HG03469 (cell line): Measurements from ENCODE around the gene CEP162.
A peak's percentile ranks its signal among the peaks of the same experiment; 100 is the strongest.
"Not testable (repeated sequence)": the region's sequence is repeated elsewhere in the genome, so short reads cannot be mapped to it uniquely, and the experiment has no call there.

Experiments used
- ATAC-seq: cut with Tn5 transposase; IDR thresholded peaks from one replicate; pipeline ENCODE4 v1.9.1; 2021; ENCODE audit warnings: mild to moderate bottlenecking, moderate library complexity, moderate number of reproducible peaks; ENCODE audit not compliant: unreplicated experiment

Gene CEP162

GRCh38 chr6:84227434-84228197, at the start of gene CEP162:
Gene CEP162 (minus strand): TSS chr6:84227643. CDS start chr6:84226393, 1,250 bp downstream.
- ATAC-seq = peak; percentile 90

GRCh38 chr6:84274856-84275255, 47.4 kb upstream of the CEP162 start:
- no peak for ATAC-seq

GRCh38 chr6:84273048-84273809, 45.8 kb upstream of the CEP162 start:
- ATAC-seq = no peak

GRCh38 chr6:84272298-84272697, 44.9 kb upstream of the CEP162 start:
- no peak for ATAC-seq

- ATAC-seq = no peak
Observed at GRCh38 chr6:84271061-84271716, 43.7 kb upstream of the CEP162 start.

GRCh38 chr6:84269947-84270733, 42.7 kb upstream of the CEP162 start:
- no peak for ATAC-seq

GRCh38 chr6:84268781-84269180, 41.3 kb upstream of the CEP162 start:
- no peak for ATAC-seq

GRCh38 chr6:84263557-84263956, 36.1 kb upstream of the CEP162 start:
- no peak for ATAC-seq

- no peak for ATAC-seq
Observed at GRCh38 chr6:84260926-84261325, 33.5 kb upstream of the CEP162 start.

- no peak for ATAC-seq
Observed at GRCh38 chr6:84260196-84260595, 32.8 kb upstream of the CEP162 start.

- ATAC-seq = no peak
Observed at GRCh38 chr6:84258866-84259265, 31.4 kb upstream of the CEP162 start.

GRCh38 chr6:84258268-84258667, 30.8 kb upstream of the CEP162 start:
- ATAC-seq = no peak

- no peak for ATAC-seq
Observed at GRCh38 chr6:84255641-84256040, 28.2 kb upstream of the CEP162 start.

GRCh38 chr6:84253380-84253779, 25.9 kb upstream of the CEP162 start:
- no peak for ATAC-seq

GRCh38 chr6:84251891-84252539, 24.6 kb upstream of the CEP162 start:
- no peak for ATAC-seq

- no peak for ATAC-seq
Observed at GRCh38 chr6:84249724-84250123, 22.3 kb upstream of the CEP162 start.

GRCh38 chr6:84244416-84245081, 17.1 kb upstream of the CEP162 start:
- not testable (repeated sequence) for ATAC-seq

- no peak for ATAC-seq
Observed at GRCh38 chr6:84243240-84243639, 15.8 kb upstream of the CEP162 start.

- no peak for ATAC-seq
Observed at GRCh38 chr6:84242265-84242664, 14.8 kb upstream of the CEP162 start.

- peak; percentile 2 for ATAC-seq
Observed at GRCh38 chr6:84228198-84228543, 728 bp upstream of the CEP162 start.
